SHP77 treated with DMSO at 0.1 percent for 48 hours (cell line): ENCODE data around the gene VASN.
A peak's percentile ranks its signal among the peaks of the same experiment; 100 is the strongest.
"Not testable (repeated sequence)": the region's sequence is repeated elsewhere in the genome, so short reads cannot be mapped to it uniquely, and the experiment has no call there.

Experiments used
- DNase-seq: peaks from one replicate; lab custom pipeline; 2025; lab: John Stamatoyannopoulos, UW

Gene VASN

DNA sequence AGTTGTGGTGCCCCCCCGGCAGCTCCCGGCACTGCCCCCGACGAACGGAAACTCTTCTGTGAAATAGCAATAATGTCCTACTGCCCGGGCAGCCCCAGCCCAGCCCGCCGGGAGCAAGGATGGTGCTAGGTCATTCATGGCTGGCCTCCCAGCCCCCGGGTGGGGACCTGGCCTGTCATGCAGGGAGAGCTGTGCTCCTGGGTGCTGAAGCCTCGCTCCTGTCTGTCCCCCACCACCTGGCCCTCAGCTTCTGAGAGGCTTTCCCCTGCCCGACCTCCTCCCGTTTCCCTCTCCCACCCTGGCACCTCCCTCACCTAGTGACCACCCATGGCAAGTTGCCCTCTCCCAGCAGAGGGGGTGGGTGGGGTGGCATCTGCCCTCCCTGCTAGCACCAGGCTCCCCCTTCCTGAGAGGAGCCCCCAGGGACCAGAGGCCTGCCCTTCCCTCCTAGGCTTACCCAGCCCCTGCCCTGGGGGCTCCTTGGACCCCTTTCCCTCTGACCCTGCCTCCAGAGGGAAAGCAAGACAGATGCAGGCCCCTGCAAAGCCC is 34.0 kb upstream of the VASN start:
- DNase-seq, result no peak

DNA sequence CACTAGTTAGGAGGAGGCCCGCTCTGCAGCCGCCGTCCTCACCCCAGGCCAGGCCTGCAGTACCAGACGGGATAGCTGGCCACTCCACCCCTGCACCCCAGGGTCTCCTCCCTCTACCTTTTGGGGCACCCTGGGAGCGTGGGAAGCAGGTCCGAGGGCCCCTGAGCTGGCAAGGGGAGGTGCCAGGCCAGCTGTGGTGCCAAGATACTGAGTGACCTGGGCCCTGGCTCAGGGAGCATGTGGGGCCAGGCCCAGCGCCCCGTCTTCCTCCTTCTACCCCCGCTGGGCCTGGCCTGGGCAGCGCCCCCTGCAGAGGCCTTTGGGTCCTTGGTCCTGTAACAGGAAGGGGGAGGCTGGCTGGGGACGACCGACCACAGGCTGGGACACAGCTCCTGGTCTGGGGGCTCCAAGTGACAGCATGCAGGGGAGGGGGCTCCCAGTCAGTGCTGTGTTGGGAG is 33.5 kb upstream of the VASN start:
- no peak for DNase-seq

DNA sequence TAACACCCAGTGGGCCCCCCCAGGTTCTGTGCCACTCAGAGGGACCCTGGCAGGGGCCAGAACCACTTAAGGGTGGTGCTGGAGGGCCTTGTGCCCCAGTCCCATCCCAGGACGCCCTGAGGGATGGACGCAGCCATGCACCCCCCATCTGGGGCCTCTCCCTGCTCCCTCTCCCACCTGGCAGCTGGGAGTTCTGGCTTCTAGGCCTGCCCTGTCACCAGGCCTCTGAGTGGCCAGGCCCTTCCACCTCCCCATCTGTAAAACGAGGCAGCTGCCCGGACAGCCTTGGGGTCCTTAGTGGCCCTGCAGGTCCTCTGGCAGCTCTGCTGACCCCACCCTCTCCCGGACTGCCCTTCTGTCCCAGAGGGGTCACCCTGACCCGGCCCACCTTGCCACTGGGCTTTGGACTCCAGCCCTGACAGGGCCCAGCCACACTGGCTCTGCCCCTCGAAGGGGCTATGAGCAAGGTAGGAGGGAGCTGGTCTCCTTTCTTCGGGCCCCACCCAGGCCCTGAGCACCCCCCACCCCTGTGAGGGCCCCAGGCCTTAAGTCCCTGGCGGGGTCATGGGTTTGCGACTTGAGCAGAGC is 32.8 kb upstream of the VASN start:
- DNase-seq, result no peak

- no peak for DNase-seq
Measured at GRCh38 chr16:4339455-4339854, 32.2 kb upstream of the VASN start.

GRCh38 chr16:4339909-4340308 is 31.7 kb upstream of the VASN start:
- peak; percentile 36 for DNase-seq

- DNase-seq, result no peak
Measured at GRCh38 chr16:4340443-4340842, 31.2 kb upstream of the VASN start.

- DNase-seq, result no peak
Measured at GRCh38 chr16:4341250-4341649, 30.4 kb upstream of the VASN start.

- DNase-seq, result no peak
Measured at GRCh38 chr16:4342866-4343744, 28.5 kb upstream of the VASN start.

DNA sequence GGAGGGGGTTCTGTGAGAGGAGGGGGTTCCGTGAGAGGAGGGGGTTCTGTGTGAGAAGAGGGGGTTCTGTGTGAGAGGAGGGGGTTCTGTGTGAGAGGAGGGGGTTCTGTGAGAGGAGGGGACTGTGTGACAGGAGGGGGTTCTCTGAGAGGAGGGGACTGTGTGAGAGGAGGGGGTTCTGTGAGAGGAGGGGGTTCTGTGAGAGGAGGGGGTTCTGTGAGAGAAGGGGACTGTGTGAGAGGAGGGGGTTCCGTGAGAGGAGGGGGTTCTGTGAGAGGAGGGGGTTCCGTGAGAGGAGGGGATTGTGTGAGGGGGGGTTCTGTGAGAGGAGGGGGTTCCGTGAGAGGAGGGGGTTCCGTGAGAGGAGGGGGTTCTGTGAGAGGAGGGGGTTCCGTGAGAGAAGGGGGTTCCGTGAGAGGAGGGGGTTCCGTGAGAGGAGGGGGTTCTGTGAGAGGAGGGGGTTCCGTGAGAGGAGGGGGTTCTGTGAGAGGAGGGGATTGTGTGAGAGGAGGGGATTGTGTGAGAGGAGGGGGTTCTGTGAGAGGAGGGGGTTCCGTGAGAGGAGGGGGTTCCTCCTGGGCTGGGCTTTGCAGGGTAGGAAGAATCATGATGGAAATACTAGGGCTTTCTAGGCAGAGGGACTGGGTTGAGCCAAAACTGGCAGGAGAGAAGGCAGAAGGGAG is 27.2 kb upstream of the VASN start:
- DNase-seq, result not testable (repeated sequence)

- peak; percentile 33 for DNase-seq
Measured at GRCh38 chr16:4344983-4345835, 26.4 kb upstream of the VASN start.

GRCh38 chr16:4345836-4346781 is 25.5 kb upstream of the VASN start:
- DNase-seq, result peak; percentile 23

DNA sequence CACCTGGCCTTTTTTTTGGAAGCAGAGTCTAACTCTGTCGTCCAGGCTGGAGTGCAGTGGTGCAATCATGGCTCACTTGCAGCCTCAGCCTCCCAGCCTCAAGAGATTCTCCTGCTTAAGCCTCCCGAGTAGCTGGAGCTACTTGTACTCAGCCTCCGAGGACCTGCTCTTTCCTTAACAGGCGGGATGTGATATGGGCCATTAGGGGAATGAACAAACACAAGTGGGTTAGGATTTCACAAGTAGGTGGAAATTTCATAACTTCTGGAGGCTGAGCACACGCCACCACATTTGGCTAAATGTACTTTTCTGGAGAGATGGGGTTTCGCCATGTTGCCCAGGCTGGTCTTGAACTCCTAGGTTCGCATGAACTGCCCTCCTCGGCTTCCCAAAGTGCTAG is 24.6 kb upstream of the VASN start:
- DNase-seq, result no peak

GRCh38 chr16:4347765-4348509 is 23.7 kb upstream of the VASN start:
- no peak for DNase-seq

DNA sequence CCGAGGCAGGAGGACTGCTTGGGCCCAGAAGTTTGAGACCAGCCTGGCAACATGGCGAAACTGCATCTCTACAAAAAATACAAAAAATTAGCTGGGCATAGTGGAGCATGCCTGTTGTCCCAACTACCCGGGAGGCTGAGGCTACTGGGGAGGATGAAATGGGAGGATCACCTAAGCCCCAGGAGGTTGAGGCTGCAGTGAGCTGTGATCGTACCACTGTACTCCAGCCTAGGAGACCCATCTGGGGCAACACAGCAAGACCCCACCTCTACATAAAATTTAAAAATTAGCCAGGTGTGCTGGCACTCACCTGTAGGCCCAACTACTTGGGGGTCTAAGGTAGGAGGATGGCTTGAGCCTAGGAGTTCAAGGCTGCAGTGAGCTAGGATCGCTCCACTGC is 22.3 kb upstream of the VASN start:
- no peak for DNase-seq

DNA sequence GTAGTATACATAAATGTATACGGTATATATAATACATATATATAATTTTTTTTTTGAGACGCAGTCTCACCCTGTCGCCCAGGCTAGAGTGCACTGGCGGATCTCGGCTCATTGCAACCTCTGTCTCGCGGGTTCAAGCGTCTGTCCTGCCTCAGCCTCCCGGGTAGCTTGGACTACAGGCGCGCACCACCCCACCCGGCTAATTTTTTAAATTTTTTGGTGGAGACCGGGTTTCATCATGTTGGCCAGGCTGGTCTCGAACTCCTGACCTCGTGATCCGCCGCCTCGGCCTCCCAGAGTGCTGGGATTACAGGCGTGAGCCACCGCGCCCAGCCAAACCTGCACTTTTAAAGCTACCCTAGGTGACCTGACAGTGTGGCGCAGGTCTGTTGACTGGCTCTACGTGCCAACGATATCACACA is 21.3 kb upstream of the VASN start:
- no peak for DNase-seq

DNA sequence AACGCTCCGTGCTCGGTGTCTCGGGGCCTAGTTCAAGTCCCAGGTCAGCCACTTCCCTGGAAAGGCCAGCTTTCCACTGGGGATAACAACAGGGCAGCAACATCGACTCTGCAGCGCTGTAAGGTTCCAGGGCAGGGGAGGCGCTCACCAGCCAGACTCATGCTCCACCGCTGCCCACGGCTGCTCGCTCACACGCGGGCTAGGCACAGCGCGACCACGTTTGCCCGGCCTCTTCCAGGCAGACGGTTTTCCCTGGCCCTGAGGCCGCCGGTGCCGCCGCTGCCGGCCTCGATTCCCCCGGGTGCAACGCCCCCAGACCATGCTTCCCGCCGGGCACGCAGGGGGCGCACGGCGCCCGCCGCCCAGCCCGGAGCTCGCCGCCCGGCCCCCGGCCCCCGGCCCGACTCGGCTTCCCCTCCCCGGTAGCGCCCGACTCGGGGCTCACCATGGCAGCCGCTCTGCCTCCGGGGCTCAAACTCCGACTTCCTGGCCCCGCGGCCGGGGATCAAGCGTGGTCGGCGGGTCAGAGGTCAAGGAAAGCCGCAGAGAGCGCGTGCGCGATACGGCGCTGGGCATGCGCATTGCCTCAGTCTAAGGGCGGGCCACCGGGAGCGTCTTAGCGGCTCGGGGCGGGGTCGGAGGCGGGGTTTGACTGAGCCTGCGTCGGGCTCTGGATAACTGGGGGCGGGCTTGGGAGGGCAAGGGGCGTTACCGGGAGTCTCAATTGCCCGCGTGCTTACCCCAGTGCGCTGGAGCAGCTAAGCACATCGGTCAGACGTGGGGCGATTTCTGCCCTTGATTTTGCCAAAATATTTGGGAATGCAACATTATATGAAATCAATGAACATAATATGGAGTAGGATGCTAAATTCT is 20.6 kb upstream of the VASN start, which contains the start of gene PAM16:
TSS of gene PAM16 (minus strand) at position 535 of the 873 bp plus-strand sequence. CDS start at position 448, 87 bp downstream.
- peak; percentile 80 for DNase-seq

DNA sequence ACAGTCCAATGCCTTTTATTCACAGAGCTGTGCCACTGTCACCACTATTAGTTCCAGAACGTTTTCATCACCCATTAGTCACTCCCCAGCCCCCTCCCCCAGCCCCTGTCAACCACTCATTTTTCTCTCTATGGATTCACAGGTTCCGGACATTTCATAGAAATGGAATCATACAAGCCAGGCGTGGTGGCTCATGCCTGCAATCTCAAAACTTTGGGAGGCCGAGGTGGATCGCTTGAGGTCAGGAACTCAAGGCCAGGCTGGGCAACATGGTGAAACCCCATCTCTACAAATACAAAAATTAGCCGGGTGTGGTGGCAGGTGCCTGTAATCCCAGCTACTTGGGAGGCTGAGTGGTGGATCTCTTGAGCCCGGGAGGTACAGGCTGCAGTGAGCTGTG is 19.8 kb upstream of the VASN start:
- DNase-seq, result no peak

DNA sequence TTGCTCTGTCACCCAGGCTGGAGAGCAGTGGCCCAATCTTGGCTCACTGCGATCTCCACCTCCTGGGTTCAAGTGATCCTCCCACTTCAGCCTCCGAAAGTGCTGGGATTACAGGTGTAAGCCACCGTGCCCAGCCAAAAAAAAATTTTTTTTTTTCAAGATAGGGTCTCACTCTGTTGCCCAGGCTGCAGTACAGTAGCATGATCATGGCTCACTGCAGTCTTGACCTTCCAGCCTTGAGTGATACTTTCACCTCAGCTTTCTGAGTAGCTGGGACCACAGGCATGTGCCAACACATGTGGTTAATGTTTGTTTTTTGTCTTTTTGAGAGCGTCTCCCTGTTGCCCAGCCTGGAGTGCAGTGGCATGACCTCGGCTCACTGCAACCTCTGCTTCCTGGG is 18.8 kb upstream of the VASN start:
- DNase-seq, result no peak

- DNase-seq, result no peak
Measured at GRCh38 chr16:4353675-4354074, 18.0 kb upstream of the VASN start.
